ENCODE data around the gene LMBRD1.

DNA sequence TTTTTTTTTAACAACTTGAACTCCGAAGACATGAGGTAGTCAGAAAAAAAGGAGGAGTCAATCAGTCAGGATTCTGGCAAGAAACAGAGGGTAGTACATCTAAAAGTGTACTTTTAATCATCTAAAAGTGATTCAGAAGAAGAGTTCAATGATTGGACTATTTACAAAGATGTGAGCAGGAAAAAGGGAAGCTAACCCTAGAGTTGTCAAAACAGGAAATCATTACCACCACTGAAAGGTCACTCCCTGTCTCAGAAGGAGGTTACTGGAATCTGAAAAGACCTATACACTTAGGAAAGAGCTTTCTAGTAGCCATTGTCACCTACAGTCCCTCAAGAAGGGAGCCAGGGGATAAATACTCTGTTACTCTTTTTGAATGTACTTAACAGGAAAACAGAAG, 16.7 kb upstream of the LMBRD1 start:
- no peak for TF ChIP-seq CTCF (IDR thresholded peaks at IDR 0.05)
- no peak for TF ChIP-seq POLR2A (IDR thresholded peaks at IDR 0.05)
